Measurements from ENCODE around the gene SSH2. TPM values are rescaled to one million over a fixed set of nuclear protein-coding genes. Genes with fewer than 3 reads are reported as not detected.

The SSH2 gene
- total RNA-seq, 1 experiment from 2014 or later, result 14.6 TPM

- no peak overlapping the region for H4K91ac ChIP-seq (ENCODE audit: insufficient read length, low read depth, low read length)
- H3K4ac ChIP-seq (ENCODE audit: low read depth, low read length), result no peak overlapping the region
- H3K27me3 Mint-ChIP-seq (ENCODE audit: low read depth), result peaks cover 2% of the 10 kb centered on the region; the same call in 1 of the 2 replicates
- no peak overlapping the region for H2AFZ ChIP-seq (ENCODE audit: low read length)
- no peak overlapping the region for H4K5ac ChIP-seq (ENCODE audit: insufficient read length, low read depth, low read length)
- H3K56ac ChIP-seq (ENCODE audit: insufficient read length, low read depth, low read length), result no peak overlapping the region
- no peaks in the 10 kb centered on the region for H3K36me3 Mint-ChIP-seq (ENCODE audit: insufficient read depth in 1 of 3, low read depth in 3 of 3)
- H2BK12ac ChIP-seq (ENCODE audit: insufficient read length, low read depth, low read length), result no peak overlapping the region
- TF ChIP-seq CTCF (conservative IDR thresholded peaks at IDR 0.05), result peak; percentile 62
- H2BK20ac ChIP-seq (ENCODE audit: low read depth, low read length, poor library complexity, severe bottlenecking), result no peak overlapping the region
- WGBS (ENCODE audit: extremely low coverage, insufficient read length, low lambda C conversion rate), result no CpG with 5 or more reads among the region's 2 CpGs
- H3K9me3 Mint-ChIP-seq, result no peaks in the 10 kb centered on the region; a peak in 1 of 5 replicates
- H4K20me1 ChIP-seq (ENCODE audit: control insufficient read depth, insufficient read depth, insufficient read length), result no peaks in the 10 kb centered on the region
- no peaks in the 10 kb centered on the region; the same call in 1 of the 2 replicates for H3K4me1 ChIP-seq (ENCODE audit: insufficient read depth, low read length)
- peaks cover under 1% of the 10 kb centered on the region; the same call in 1 of the 2 replicates for H3K79me2 ChIP-seq (ENCODE audit: insufficient read depth, low read length)
- DNase-seq, result peak; percentile 40
- H3K79me1 ChIP-seq (ENCODE audit: insufficient read depth, low read depth, low read length, poor library complexity, severe bottlenecking), result no peaks in the 10 kb centered on the region
- no peak overlapping the region for H3K27ac Mint-ChIP-seq
- no peak overlapping the region for H2BK5ac ChIP-seq (ENCODE audit: insufficient read length, low read length)
- H3K4me3 Mint-ChIP-seq, result no peak overlapping the region
- no peak overlapping the region for H3K14ac ChIP-seq (ENCODE audit: insufficient read depth, low read length)
- no peak overlapping the region for H2AK5ac ChIP-seq (ENCODE audit: insufficient read length, low read length)
- no peak overlapping the region for H3K27ac ChIP-seq (ENCODE audit: insufficient read length, low read depth, low read length)
- no peak overlapping the region for H4K8ac ChIP-seq (replicated peaks; ENCODE audit: insufficient read length, low read depth, low read length)
- H2BK120ac ChIP-seq (ENCODE audit: low read depth, low read length, poor library complexity, severe bottlenecking), result no peak overlapping the region
- H3K9ac ChIP-seq (ENCODE audit: extremely low read depth, insufficient read length, low read length), result no peak overlapping the region
- H3K18ac ChIP-seq (ENCODE audit: insufficient read length, low read depth, low read length), result no peak overlapping the region
- H3K4me1 Mint-ChIP-seq, result peaks cover 2 to 6% of the 10 kb centered on the region in 2 experiments
- peaks cover 11% of the 10 kb centered on the region for H3K23me2 ChIP-seq (ENCODE audit: insufficient read length, low read depth, low read length, poor library complexity, severe bottlenecking)
- H2BK15ac ChIP-seq (ENCODE audit: low read depth, low read length), result no peak overlapping the region
- no peak overlapping the region for H3K23ac ChIP-seq (ENCODE audit: insufficient read length, low read depth, low read length)
- no peaks in the 10 kb centered on the region for H3K27me3 ChIP-seq (ENCODE audit: insufficient read depth, low read length)
- H3T11ph ChIP-seq (ENCODE audit: low read length), result no peak overlapping the region
- no peaks in the 10 kb centered on the region for H3K9me3 ChIP-seq (ENCODE audit: control insufficient read depth, low read depth, low read length)
- H3K4me2 ChIP-seq (ENCODE audit: insufficient read depth, insufficient read length, low read length), result no peak overlapping the region
Observed at GRCh38 chr17:29933379-29933778, 3.4 kb upstream of the SSH2 start.

All from H9 (cell line).